ENCODE measurements around the gene ARHGAP24.

GRCh38 chr4:85901500-85901899 lies 426.6 kb downstream of the ARHGAP24 start:
- TF ChIP-seq, protein P1, sequence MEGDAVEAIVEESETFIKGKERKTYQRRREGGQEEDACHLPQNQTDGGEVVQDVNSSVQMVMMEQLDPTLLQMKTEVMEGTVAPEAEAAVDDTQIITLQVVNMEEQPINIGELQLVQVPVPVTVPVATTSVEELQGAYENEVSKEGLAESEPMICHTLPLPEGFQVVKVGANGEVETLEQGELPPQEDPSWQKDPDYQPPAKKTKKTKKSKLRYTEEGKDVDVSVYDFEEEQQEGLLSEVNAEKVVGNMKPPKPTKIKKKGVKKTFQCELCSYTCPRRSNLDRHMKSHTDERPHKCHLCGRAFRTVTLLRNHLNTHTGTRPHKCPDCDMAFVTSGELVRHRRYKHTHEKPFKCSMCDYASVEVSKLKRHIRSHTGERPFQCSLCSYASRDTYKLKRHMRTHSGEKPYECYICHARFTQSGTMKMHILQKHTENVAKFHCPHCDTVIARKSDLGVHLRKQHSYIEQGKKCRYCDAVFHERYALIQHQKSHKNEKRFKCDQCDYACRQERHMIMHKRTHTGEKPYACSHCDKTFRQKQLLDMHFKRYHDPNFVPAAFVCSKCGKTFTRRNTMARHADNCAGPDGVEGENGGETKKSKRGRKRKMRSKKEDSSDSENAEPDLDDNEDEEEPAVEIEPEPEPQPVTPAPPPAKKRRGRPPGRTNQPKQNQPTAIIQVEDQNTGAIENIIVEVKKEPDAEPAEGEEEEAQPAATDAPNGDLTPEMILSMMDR (IDR thresholded peaks at IDR 0.05) = no peak
- TF ChIP-seq POLR2A (IDR thresholded peaks at IDR 0.05) = no peak
